Upper lobe of left lung (tissue), 6 donors: ENCODE measurements around the gene SDK2. TPM values are rescaled to one million over a fixed set of nuclear protein-coding genes. Genes with fewer than 3 reads are reported as not detected.

Source experiments
- ATAC-seq, 2 donors: fragments of 200-7000 bp; cut with Tn5 transposase; one replicate each; pipeline ENCODE4 v1.9.1; 2022; ENCODE audit warnings: mild to moderate bottlenecking in 2 of 2, moderate library complexity in 2 of 2; ENCODE audit not compliant: low FRiP score in 2 of 2
- DNase-seq, 2 donors: peaks; one replicate each; pipeline ENCODE4 v3.0.0-alpha.2; 2019 to 2020
- H3K27ac ChIP-seq, 4 donors: fragments of 200-600 bp; sonication (generic); one replicate each; pipeline ENCODE4 v1.5.1; 2016 to 2019
- H3K27me3 ChIP-seq, 4 donors: fragments of 200-600 bp; sonication (generic); one replicate each; pipeline ENCODE4 v1.5.1; 2017 to 2019
- H3K36me3 ChIP-seq, 4 donors: fragments of 200-600 bp; sonication (generic); one replicate each; pipeline ENCODE4 v1.5.1; 2016 to 2019
- H3K4me1 ChIP-seq, 4 donors: fragments of 200-600 bp; sonication (generic); one replicate each; pipeline ENCODE4 v1.5.1; 2018 to 2019
- H3K4me3 ChIP-seq, 4 donors: fragments of 200-600 bp; sonication (generic); one replicate each; pipeline ENCODE4 v1.5.1; 2017 to 2019; ENCODE audit warnings: mild to moderate bottlenecking in 2 of 4, moderate library complexity in 1 of 4
- H3K9me3 ChIP-seq, 4 donors: fragments of 200-600 bp; sonication (generic); one replicate each; pipeline ENCODE4 v1.5.1; 2018 to 2019
- CTCF ChIP-seq, 6 experiments: fragments of 450-650 bp in 4 of 6; fragments of 200-600 bp in 2 of 6; sonication (generic) in 2 of 6; IDR thresholded peaks; one replicate each; pipeline ENCODE4 v1.5.1; 2016 to 2019; ENCODE audit warnings: antibody characterized with exemption in 6 of 6
- EP300 ChIP-seq, 4 donors: sonication (generic); formaldehyde crosslinking; IDR thresholded peaks; one replicate each; pipeline ENCODE4 v1.5.1; 2017; ENCODE audit warnings: antibody characterized with exemption in 4 of 4, control low read depth in 2 of 4
- POLR2A ChIP-seq, 4 donors: fragments of 450-650 bp; IDR thresholded peaks; one replicate each; pipeline ENCODE4 v1.5.1; 2016 to 2017; ENCODE audit warnings: antibody characterized with exemption in 4 of 4, mild to moderate bottlenecking in 2 of 4
- POLR2AphosphoS5 ChIP-seq, 2 donors: sonication (generic); formaldehyde crosslinking; IDR thresholded peaks; one replicate each; pipeline ENCODE4 v1.5.1; 2017; ENCODE audit warnings: antibody characterized with exemption in 2 of 2
- WGBS, 2 donors: methylation state at CpG; one replicate each; pipeline ENCODE4 v1.1.5; 2017 to 2018; 5-methylcytosine and 5-hydroxymethylcytosine counted together
- total RNA-seq, 6 donors: library from RNA; depleted of rRNA in 4 of 6; stranded (reverse); fragments of >200 nt in 4 of 6; gene quantifications; one replicate each; pipeline versions ENCODE4 v1.1.0 to v1.2.1, GENCODE V29; 2016 to 2021
- donor health status: DM: no; HTN: no; CAD: no; lungs with moderate emphysema.
- donor health status: DM: no; HTN: yes; CAD: no; lungs with severe emphysema.

The SDK2 gene
- total RNA-seq, 6 donors from 2014 or later = 1.2 to 7.3 (median 2.9) TPM

GRCh38 chr17:73423806-73424205, 220.4 kb downstream of the SDK2 start:
- Histone ChIP-seq H3K9me3 (no peaks in the 10 kb centered on the region), H3K27ac (no peak overlapping the region), H3K36me3 (no peaks in the 10 kb centered on the region), H3K4me3 (no peak overlapping the region), H3K27me3 (no peaks in the 10 kb centered on the region), H3K4me1 (no peaks in the 10 kb centered on the region)
- TF ChIP-seq CTCF (IDR thresholded peaks at IDR 0.05) (no peak), EP300 (IDR thresholded peaks at IDR 0.05) (no peak), POLR2A (IDR thresholded peaks at IDR 0.05) (no peak), POLR2AphosphoS5 (IDR thresholded peaks at IDR 0.05) (no peak)
- ATAC-seq (no peak), DNase-seq (no peak)
- WGBS, 2 donors = 90% methylated on average over 11 to 19 of the region's 19 CpGs

- no peak for DNase-seq
- H3K4me1 ChIP-seq = no peaks in the 10 kb centered on the region
- ATAC-seq = no peak
- H3K27me3 ChIP-seq = no peaks in the 10 kb centered on the region
- no peak overlapping the region for H3K27ac ChIP-seq
- WGBS, 2 donors = 95 to 99% methylated on average over 17 to 18 of the region's 18 CpGs
- no peak for TF ChIP-seq POLR2AphosphoS5 (IDR thresholded peaks at IDR 0.05)
- no peak for TF ChIP-seq CTCF (IDR thresholded peaks at IDR 0.05)
- TF ChIP-seq EP300 (IDR thresholded peaks at IDR 0.05) = no peak
- H3K36me3 ChIP-seq = no peaks in the 10 kb centered on the region
- no peak overlapping the region for H3K4me3 ChIP-seq
- H3K9me3 ChIP-seq = no peaks in the 10 kb centered on the region
These were observed 221.0 kb downstream of the SDK2 start for GRCh38 chr17:73423159-73423715.

GRCh38 chr17:73422121-73422520, 222.1 kb downstream of the SDK2 start:
- DNase-seq = no peak
- TF ChIP-seq POLR2AphosphoS5 (IDR thresholded peaks at IDR 0.05) = no peak
- no peaks in the 10 kb centered on the region for H3K9me3 ChIP-seq
- no peak overlapping the region for H3K4me3 ChIP-seq
- no peaks in the 10 kb centered on the region for H3K36me3 ChIP-seq
- H3K4me1 ChIP-seq = no peaks in the 10 kb centered on the region
- no peak overlapping the region for H3K27ac ChIP-seq
- H3K27me3 ChIP-seq = no peaks in the 10 kb centered on the region
- ATAC-seq = no peak
- WGBS, 2 donors = 94% methylated on average over 12 of the region's 12 CpGs; no CpG with 5 or more reads in 1 of the 2 donors

- TF ChIP-seq EP300 (IDR thresholded peaks at IDR 0.05) = no peak
- TF ChIP-seq POLR2A (IDR thresholded peaks at IDR 0.05) = no peak
- TF ChIP-seq CTCF (IDR thresholded peaks at IDR 0.05) = no peak
- TF ChIP-seq POLR2AphosphoS5 (IDR thresholded peaks at IDR 0.05) = no peak
- no peak overlapping the region for H3K4me3 ChIP-seq
- no peak for DNase-seq
- no peak for ATAC-seq
- H3K27me3 ChIP-seq = no peaks in the 10 kb centered on the region
- 89% methylated on average over 7 to 9 of the region's 9 CpGs for WGBS, 2 donors
- no peak overlapping the region for H3K27ac ChIP-seq
- H3K9me3 ChIP-seq = no peaks in the 10 kb centered on the region
- no peaks in the 10 kb centered on the region for H3K4me1 ChIP-seq
- H3K36me3 ChIP-seq = no peaks in the 10 kb centered on the region
These were observed 223.3 kb downstream of the SDK2 start for GRCh38 chr17:73420897-73421296.

- Histone ChIP-seq H3K4me3 (no peak overlapping the region), H3K27me3 (no peaks in the 10 kb centered on the region), H3K27ac (no peak overlapping the region), H3K4me1 (no peaks in the 10 kb centered on the region), H3K36me3 (no peaks in the 10 kb centered on the region), H3K9me3 (no peaks in the 10 kb centered on the region)
- 50 to 59% methylated on average over 9 of the region's 9 CpGs for WGBS, 2 donors
- no peak for ATAC-seq
- DNase-seq = no peak
- TF ChIP-seq CTCF (IDR thresholded peaks at IDR 0.05) = no peak
- no peak for TF ChIP-seq POLR2AphosphoS5 (IDR thresholded peaks at IDR 0.05)
- TF ChIP-seq EP300 (IDR thresholded peaks at IDR 0.05) = no peak
- no peak for TF ChIP-seq POLR2A (IDR thresholded peaks at IDR 0.05)
These were observed 224.4 kb downstream of the SDK2 start for GRCh38 chr17:73419881-73420280.
